IPS DF 4.7 (cell line): ENCODE measurements around the gene DOCK9.
A peak's percentile ranks its signal among the peaks of the same experiment; 100 is the strongest.

Experiments used
- DNase-seq: peaks from one replicate; pipeline ENCODE4 v3.0.0-alpha.2; 2013; ENCODE audit warnings: low spot score; ENCODE audit errors: extremely low read depth

The DOCK9 gene

DNA sequence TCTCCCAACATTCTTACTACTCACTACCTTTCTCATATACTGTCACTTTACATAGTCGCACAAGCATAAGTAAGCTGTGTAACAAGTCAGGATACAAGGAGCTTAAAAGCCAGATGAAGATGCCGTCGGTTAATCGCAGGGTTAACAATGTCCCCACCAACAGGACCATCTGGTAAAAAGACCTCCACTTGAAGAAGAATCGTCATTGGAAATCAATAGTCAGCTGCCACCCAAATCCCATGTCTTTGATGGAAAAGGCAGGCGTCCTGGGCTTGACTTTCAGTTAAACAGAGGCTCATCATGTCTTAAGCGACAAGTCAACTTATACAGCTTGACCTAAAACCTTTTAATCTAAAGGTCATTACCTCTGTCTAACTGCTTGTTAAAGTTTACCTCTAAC, 27.2 kb downstream of the DOCK9 start:
- DNase-seq: no peak

DNA sequence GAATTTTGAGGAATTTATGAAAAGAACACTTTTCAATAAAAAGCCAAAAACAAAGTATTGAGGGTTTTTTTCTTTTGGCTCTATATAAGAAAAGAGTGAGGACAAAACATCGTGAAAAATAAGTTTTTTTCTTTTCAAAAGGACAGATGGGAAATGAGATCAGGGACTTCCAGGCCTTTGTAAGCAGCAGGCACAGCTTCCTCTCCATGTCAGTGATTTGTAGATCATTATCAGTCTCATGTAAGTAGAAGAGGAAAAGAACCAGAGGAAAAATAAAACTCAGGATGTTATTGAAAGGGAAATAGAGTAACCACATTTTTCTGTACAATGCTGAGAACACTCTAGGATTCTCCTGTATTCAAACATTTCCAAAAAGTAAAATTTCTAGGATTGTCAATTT, 29.9 kb downstream of the DOCK9 start:
- no peak for DNase-seq

DNA sequence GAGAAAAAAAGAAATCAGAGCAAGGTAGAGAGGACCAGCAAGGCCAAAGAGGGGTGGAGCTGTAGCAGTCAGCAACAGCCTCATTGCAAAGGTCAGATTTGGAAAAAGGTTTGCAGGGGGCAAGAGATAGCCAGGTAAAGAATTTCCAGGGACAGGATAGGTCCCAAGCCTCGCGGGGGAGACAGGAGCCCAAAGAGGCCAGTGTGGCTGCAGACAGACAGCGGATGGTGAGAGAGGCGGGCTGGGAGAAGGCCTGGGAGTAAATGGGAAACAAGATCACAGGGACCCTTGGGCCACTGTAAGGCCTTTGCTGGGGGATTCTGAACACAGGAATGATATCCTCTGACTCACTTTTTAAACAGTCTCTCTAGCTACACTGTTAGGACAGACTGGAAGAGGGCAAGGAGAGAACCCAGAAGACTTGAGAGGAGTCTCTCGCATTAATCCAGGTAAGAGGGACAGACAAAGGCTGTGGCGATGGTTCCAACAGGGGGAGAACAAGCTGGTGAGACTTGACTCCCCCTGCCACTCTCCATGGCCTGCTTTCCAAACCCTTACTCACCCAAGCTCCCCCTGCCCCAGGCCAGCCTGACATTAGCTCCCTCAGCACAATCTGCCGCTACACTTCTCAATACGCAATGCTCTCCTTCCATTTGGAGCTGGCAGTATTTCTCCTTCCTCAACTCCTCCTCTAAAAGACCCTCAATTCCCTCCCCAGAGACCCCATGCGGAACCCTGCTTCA, 31.8 kb downstream of the DOCK9 start:
- no peak for DNase-seq

DNA sequence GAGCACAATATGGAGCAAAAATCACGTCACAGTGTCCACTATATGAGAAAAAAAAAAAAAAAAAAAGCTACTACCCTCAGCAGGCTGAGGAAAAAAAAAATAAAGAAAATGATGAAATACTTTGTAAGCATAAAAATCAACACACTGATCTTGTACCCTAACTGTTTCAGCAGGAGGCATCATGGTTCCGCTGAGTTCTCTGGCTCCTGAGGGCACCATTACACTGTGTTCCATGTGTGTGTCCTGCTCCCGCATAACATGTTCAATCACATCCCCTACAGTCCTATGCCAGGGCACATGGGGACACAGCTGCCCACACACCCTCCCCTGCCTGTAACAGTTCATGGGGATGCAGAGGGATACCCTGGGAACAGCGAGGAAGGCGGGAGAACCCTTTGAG, 33.5 kb downstream of the DOCK9 start:
- no peak for DNase-seq

DNA sequence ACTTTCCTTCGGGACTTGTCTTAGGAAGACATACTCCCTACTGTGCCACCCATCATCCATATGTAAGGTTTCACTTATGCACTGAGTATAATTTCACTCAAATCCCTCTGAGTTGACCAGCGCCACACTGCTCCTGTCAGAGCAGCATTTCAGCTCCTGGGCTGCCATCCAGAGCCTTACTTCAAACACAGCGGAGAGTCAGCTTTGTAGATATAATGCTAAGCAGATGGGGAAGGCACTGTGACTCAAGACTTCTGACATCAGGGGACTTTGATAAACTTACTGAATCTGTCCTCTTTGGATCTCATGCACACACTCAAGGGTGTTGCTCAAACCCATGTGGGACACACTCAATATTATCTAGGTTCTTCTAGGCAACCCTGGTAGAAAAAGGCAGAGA, 34.9 kb downstream of the DOCK9 start:
- DNase-seq: no peak

DNA sequence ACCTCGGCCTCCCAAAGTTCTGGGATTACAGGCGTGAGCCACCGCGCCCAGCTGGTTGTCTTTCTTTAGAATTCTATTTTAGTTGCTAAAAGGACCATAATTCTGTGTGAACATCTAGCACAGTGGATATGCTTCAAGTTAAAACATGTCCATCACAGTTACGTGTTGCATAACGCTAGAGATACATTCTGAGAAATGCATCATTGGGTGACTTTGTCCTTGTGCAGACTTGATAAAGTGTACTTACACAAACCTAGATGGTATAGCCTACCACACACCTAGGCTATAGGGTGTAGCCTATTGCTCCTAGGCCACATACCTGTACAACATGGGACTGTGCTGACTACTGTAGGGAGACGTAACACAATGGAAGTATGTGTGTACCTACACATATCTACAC, 35.4 kb downstream of the DOCK9 start:
- DNase-seq: no peak

DNA sequence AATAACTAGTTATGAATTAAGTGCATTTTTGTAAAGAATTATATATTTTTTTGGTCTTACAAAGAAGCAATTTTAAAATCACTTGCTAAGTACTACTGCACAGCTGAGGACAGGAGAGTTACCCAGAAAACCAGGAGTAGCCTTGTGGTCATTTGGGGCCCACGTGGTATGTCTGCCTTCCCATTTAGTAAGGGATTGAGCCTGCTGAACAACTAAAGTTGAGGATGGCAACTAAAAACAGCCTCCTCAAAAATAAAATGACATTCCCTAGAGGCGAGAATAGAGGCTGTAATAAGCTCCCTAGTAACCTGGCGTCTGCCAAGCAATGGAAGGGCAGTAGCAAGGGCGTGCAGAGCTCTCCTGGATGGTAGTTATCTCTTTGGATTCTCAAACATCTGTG, 36.3 kb downstream of the DOCK9 start:
- DNase-seq: no peak

DNA sequence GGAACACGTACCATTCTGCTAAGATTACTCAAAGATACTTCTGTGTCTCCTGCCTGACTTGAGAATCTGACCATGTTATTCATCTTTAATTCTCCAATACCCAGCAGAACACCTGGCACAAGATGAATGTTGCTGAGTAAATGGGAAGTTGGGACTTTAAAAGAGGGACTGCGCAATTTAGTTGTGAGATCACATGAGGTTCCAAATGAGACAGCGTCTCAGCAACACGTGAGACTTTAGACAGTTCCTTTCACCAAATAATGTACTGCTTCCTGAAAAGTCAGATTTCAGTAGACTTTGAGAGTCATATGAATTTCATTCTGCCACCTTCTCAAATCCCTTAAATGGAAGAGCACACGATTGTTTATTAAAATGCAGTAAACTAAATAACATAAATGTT, 36.7 kb downstream of the DOCK9 start:
- DNase-seq: no peak

DNA sequence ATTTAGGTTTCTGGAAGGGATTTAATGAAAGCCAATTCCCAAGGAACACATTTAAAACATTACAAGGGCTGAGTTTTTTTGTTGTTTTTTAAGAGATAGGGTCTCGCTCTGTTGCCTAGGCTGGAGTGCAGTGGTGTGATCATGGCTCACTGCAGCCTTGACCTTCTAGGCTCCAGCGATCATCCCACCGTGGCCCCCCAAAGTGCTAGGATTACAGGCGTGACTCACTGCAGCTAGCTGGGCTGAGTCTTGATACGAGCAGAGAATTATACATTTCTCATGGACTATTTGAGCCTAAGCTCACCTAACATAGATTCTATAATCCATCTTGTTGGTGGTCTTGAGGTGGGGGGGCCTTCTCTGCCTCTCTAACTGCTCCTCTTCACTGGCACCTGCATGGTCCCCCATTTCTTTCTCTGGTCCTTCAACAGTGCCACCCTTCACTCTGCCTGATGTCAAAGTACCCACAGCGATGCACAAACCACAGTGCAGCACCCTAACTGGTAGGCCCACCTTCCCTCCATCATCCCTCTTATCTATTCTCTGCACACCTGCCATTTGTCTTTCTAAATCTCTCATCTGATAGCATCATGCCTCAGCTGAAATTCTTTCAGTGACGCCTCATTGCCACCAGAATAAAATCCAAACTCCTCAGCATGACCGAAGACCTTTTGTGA, 37.4 kb downstream of the DOCK9 start:
- no peak for DNase-seq

DNA sequence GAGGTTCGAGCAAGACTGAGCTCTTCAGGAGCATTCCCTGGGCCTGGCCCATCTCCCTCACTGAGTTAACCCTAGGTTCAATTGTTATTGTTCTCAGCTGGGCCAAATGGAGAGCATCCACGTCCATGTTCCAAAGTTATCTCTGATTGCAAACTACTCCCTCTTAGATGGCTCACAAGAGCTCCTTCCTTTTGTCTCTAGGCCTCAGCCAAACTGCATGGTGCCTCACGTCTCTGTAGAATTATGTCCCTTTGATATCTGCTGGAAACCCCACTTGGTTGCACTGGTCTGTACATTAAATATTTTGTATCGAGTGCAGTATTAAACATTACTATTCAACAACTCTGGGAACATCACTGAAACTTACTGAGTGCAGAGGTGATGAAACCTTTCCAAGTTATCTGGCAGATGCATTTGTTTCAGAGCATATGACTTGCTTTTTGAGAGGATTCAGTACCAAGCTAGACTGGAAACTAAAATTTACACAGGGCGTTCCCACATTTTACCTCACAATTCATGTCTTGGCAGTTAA, 38.1 kb downstream of the DOCK9 start:
- no peak for DNase-seq

DNA sequence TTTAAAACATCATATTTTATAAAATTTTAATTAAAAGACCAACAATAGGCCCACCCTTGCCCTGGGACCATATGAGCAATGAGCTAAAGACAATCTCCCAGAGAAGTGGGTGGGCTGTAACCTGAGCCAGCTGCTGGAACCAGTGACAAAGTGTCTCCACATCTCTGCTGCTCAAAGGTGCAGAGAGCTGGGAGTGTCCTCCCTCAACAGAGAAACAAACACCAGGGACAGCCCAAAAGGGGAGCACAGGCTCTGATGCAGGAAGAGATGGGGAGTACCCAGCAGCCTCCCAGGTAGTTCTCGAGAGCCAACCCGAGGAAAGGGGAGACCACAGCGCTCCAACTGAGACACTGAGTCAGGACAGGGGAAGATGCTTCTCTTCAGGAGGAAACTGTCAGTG, 39.1 kb downstream of the DOCK9 start:
- no peak for DNase-seq

DNA sequence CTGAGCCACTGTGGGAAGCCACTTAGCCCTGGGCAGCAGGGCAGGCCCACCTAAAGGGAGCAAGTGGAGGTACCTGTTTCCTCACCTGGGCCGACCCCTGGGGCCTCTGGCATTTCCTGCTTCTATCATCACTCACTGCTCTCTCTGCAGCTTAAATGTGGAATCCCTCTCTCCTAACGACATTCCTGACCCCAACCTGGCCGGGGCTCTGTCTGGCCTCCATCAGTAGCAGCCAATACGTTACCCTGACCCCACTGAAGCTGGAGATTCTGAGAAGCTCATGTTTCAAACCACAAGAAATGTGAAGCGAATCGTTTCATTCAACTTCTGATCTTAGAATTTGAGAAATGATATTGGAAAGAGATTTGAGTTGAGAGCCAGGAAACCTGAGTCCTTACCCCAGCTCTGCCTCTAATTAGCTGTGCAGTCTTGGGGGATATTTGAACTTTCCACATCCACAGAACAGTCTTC, 39.9 kb downstream of the DOCK9 start:
- DNase-seq: peak; percentile 62

DNA sequence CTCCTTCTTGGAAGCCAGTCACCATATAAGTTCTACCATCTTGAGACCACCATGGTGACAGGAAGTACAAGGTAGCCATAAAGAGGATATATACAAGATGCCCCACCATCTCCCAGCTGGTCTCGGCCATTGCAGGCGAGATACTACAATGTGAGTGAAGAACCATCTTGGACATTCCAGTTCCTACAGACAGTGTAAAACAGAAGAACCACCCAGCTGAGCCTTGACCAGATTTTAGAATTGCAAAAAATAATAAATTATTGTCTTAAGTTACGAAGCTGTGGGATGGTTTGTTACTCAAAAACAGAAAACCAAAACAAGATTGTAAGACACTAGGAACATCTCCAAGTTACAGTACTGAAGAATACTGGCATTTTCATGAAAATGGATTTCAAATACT, 43.6 kb downstream of the DOCK9 start:
- no peak for DNase-seq

DNA sequence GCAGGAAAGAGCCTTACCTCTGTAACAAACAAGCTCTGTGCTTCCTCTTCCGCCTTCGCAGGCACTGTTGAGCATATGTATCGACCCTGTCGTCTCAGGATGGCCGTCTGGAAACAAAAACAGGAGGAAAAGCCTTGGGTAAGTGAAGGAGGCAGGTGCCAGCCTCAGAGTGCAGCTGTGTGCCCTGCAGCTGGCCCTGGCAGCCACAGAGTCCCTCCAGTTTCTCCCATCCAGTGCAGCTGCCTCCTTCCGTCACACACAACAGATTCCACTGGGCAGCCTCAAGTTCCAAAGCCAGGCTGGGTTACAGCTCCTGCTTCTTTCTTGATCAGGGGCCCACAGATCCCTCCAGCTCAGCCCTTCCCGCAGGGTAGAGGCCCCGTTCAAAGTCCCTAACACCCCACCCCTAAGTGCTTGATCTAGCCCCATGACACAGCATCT, 47.7 kb downstream of the DOCK9 start:
- DNase-seq: no peak

DNA sequence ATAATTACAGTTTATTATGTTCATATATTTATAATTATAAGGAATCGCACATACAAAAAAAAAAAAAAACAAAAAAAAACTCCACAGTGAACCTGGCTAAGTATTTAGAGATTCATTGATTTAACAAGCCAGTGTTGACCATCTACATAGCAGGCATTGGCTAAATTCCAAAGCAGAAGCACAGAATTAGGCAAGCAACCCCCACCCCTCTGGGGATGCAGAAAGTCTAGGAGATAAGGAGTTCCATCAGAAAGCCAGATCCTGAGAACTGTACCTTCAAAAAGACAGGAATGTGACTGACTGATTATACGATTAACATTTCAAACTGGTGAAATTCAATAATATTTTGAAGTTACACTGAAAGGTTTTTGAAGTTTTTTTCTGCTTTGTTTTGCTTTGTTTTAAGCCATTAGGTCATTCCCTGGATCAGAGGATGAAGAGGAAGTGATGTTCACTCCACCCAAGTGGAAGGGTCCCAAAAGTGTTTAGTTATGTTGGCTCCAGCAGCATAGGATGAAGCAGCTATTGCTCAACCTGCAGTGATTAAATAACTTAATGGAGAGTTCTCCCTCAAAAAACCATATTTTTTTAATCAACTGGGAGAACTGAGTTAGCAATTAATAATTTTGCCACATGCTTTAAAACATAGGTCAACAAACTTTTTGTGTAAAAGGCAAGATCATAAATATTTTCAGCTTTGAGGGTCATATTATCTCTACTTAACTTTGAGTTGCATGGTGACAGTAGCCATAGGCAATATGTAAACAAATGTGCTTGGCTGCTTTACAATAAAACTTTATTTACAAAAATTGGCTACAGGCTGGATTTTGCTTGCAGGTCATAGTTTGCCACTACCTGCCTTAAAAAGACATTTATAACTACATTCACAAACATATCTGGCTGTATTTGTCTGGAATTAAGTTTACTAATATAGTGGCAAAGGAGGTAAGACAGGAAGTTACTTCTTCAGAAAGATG, 49.6 kb downstream of the DOCK9 start:
- no peak for DNase-seq

DNA sequence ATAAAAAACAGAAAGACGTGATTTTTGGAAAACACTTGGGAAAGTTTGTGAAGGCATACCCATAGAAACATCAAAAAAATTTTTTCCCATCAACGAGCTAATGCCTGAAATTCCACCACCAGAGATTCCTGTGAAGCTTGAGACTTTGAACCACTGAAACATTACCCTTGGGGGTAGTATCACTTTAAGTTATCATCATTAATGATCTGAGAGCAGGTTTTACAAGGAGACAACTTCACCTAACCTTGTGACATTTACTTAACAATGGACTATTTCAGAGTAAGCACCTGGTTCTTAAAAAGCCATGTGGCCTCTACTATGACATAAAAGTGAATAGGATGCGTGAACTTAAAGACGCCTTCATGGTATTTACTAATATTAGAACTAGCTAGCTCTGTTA, 51.9 kb downstream of the DOCK9 start:
- DNase-seq: no peak

DNA sequence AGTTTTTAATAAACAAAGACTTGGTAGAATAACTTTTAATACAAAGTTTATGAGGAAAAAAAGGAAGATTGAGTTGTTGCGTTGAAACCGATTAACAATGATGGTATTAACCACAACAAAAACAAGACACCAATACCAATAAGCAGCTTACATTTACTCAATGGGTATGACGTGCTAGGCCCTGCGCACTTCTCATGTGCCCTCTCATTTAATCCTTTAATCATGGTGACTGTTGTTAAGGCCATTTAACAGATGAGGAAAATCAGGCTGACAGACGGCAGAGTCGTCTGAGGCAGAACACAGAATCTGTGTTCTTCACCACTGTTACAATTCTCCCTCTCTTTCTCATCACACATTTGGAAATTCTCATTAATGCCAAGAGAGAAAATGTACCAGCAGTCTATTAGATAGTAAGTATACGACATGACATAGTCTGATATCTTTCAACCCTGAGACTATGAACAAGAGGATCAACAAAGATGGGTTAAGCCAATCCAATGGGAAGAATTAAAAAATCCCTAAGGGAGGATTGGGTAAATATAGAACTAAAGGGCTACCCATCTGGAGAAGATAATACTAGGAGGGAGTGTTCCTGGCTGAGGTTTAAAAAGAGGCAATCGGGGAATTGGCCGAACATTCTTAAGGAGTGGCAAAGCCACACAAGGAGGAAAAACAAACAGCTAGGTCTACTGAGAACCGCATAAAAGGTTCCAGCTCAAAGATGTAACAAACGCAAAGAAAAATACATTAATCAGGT, 54.0 kb downstream of the DOCK9 start:
- no peak for DNase-seq

DNA sequence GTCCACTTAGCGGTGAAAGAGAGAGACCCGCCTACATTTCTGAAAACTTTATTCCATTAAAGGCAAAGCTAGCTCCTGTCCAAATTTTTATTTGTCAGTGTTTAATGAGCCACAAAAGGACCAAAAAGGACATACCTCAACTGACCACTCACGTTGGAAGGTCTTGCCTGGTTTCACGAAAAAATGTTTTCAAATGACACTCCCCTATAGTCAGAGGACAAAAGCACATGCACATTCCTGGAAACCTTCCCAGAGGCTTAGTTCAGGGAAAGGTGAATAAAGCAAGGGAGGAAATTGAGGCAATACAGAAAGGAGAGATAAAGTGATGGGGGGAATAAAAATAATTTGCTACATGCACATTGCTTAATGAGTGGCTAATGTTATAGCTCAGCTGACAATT, 55.6 kb downstream of the DOCK9 start:
- no peak for DNase-seq

DNA sequence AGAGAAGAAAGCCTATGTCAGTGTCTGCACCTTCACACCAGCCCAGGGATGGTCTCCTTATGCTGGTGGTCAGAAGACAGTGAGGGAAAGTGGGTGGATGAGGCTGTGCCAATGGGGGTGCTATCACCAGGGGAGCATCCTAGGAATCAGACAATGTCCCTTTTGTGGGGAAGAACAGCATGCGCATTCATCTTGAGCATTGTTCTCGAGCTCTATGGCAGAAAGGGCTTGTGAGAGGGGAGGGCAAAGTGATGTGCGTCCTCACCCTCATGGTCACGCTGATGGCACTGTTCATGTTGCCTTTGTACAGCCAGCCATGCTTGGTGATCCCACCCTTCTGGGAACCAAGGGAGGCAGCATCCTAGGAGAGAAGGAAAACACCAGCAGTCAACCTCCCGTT, 56.1 kb downstream of the DOCK9 start:
- no peak for DNase-seq

DNA sequence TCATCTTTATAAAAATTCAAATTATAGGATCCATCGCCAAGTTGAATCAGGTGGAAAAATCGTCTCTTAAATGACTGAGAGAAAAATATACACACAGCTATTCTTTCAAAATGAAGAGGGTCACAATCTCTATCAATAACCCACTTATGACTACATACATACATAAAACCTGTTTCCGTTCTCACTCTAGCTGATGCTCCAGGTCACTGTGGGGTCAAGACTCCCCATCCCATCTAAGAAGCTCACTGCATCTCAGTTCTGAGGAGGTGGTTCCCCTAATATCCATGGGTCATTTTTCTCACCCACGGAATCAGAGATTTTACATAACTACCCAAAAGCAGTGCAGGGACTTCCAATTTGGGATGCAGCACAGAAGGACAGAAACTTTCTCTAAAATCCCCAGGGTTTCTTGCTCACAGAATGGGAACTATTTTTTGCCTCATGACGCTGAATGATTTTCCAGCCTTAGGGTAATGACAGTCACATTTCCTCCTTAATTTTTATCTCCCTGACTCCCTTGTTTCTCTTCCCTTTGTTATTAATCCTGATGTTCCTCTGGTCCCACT, 56.8 kb downstream of the DOCK9 start:
- no peak for DNase-seq

DNA sequence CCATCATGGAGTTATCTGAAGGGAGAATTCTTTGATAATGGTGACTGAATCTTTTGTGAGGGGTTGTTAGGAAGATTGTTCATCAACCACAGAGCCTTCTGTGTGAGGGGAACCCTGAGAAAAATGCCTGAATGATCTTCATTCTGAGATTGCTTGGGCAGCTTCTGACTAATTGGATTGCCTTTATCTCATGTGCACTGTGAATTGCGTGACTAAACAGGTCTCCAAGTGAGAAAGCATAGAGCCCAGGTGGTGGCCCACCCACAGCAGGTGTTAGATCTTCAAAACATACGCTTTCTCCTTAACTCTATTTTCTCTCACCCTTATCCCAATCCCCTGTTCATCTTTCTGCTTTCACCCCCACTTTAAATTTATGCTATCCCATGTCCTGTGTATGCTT, 58.3 kb downstream of the DOCK9 start:
- no peak for DNase-seq
